Measurements from ENCODE around the gene ZNF358.

ZNF358 gene

GRCh38 chr19:7549429-7550148, 33.7 kb downstream of the ZNF358 start:
- H3K4me1 ChIP-seq (ENCODE audit: low read length) = peaks cover 3% of the 10 kb centered on the region; the same call in 1 of the 2 replicates
- no peaks in the 10 kb centered on the region for H4K20me1 ChIP-seq (ENCODE audit: insufficient read depth, low read length)
- TF ChIP-seq CTCF (IDR thresholded peaks at IDR 0.05; ENCODE audit: low read length) (no peak), EZH2phosphoT487 (IDR thresholded peaks at IDR 0.05; ENCODE audit: low read length) (no peak), EZH2 (optimal IDR thresholded peaks at IDR 0.05; ENCODE audit: low read depth, low read length) (no peak)
- no peaks in the 10 kb centered on the region for H3K79me2 ChIP-seq (ENCODE audit: low read length)
- no peaks in the 10 kb centered on the region for H3K9me2 ChIP-seq (replicated peaks; ENCODE audit: insufficient read depth, low read length)
- no peaks in the 10 kb centered on the region for H3K9me3 ChIP-seq (replicated peaks; ENCODE audit: insufficient read depth, low read length)
- no peak overlapping the region for H2AFZ ChIP-seq (ENCODE audit: low read length)
- no peaks in the 10 kb centered on the region for H3K36me3 ChIP-seq (replicated peaks; ENCODE audit: insufficient read depth, low read length)
- H3K4me2 ChIP-seq (ENCODE audit: low read depth, low read length) = no peak overlapping the region
- H3K27ac ChIP-seq (ENCODE audit: low read length) = no peak overlapping the region
- no peak overlapping the region for H3K4me3 ChIP-seq (ENCODE audit: low read length)
- DNase-seq = no peak
- H3F3A ChIP-seq (ENCODE audit: insufficient read depth, low read length) = no peaks in the 10 kb centered on the region
- no peak overlapping the region for H3K9ac ChIP-seq (ENCODE audit: low read length)
- H3K27me3 ChIP-seq (replicated peaks; ENCODE audit: insufficient read depth, low read length) = no peaks in the 10 kb centered on the region

DNA sequence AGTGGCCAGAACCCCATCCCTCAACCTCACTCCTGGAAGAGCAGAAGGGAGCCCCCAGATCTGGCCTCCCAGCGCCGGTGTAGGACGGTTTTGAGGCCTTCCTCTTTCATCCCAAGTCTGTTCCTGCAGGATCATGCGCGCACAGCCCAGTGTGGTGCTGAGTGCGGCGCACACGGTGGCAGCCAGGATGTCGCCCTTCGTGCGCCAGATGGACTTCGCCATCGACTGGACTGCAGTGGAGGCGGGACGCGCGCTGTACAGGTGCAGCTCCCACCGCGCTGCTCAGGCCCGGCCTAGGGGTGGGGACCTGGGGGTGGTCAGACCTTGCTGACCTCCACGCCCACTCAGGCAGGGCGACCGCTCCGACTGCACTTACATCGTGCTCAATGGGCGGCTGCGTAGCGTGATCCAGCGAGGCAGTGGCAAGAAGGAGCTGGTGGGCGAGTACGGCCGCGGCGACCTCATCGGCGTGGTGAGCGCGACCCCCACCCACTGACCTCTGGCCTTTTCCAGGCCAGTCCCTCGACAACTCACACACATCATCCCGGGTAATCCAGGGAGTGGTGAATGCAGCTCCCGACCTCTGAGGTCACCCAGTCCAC, 34.4 kb downstream of the ZNF358 start:
- Histone ChIP-seq H3K4me3 (ENCODE audit: low read length) (no peak overlapping the region), H2AFZ (ENCODE audit: low read length) (no peak overlapping the region), H4K20me1 (ENCODE audit: insufficient read depth, low read length) (no peaks in the 10 kb centered on the region), H3K36me3 (replicated peaks; ENCODE audit: insufficient read depth, low read length) (no peaks in the 10 kb centered on the region), H3K4me1 (ENCODE audit: low read length) (peaks cover 3% of the 10 kb centered on the region; the same call in 1 of the 2 replicates), H3K9me3 (replicated peaks; ENCODE audit: insufficient read depth, low read length) (no peaks in the 10 kb centered on the region), H3K79me2 (ENCODE audit: low read length) (no peaks in the 10 kb centered on the region), H3K9me2 (replicated peaks; ENCODE audit: insufficient read depth, low read length) (no peaks in the 10 kb centered on the region), H3K27ac (ENCODE audit: low read length) (no peak overlapping the region), H3K4me2 (ENCODE audit: low read depth, low read length) (0 out of 2 replicates have a peak overlapping the region, but pooled peaks have one; percentile 23), H3K27me3 (replicated peaks; ENCODE audit: insufficient read depth, low read length) (no peaks in the 10 kb centered on the region), H3F3A (ENCODE audit: insufficient read depth, low read length) (no peaks in the 10 kb centered on the region), H3K9ac (ENCODE audit: low read length) (no peak overlapping the region)
- TF ChIP-seq CTCF (IDR thresholded peaks at IDR 0.05; ENCODE audit: low read length) = no peak
- TF ChIP-seq EZH2phosphoT487 (IDR thresholded peaks at IDR 0.05; ENCODE audit: low read length) = no peak
- no peak for TF ChIP-seq EZH2 (optimal IDR thresholded peaks at IDR 0.05; ENCODE audit: low read depth, low read length)
- DNase-seq = no peak

GRCh38 chr19:7550987-7551761, 35.3 kb downstream of the ZNF358 start:
- TF ChIP-seq CTCF (IDR thresholded peaks at IDR 0.05; ENCODE audit: low read length) (no peak), EZH2phosphoT487 (IDR thresholded peaks at IDR 0.05; ENCODE audit: low read length) (no peak), EZH2 (optimal IDR thresholded peaks at IDR 0.05; ENCODE audit: low read depth, low read length) (no peak)
- peak overlapping the region; percentile 61; the same call in 1 of the 2 replicates for H2AFZ ChIP-seq (ENCODE audit: low read length)
- peaks cover 3% of the 10 kb centered on the region; the same call in 1 of the 2 replicates for H3K4me1 ChIP-seq (ENCODE audit: low read length)
- no peaks in the 10 kb centered on the region for H3K79me2 ChIP-seq (ENCODE audit: low read length)
- peak overlapping the region; percentile 31; the same call in 1 of the 2 replicates for H3K4me3 ChIP-seq (ENCODE audit: low read length)
- no peak overlapping the region for H3K27ac ChIP-seq (ENCODE audit: low read length)
- DNase-seq = peak; percentile 89
- H3K9ac ChIP-seq (ENCODE audit: low read length) = no peak overlapping the region
- no peaks in the 10 kb centered on the region for H3K27me3 ChIP-seq (replicated peaks; ENCODE audit: insufficient read depth, low read length)
- H3K4me2 ChIP-seq (ENCODE audit: low read depth, low read length) = peak overlapping the region; percentile 23; the same call in 1 of the 2 replicates
- no peaks in the 10 kb centered on the region for H3K36me3 ChIP-seq (replicated peaks; ENCODE audit: insufficient read depth, low read length)
- no peaks in the 10 kb centered on the region for H4K20me1 ChIP-seq (ENCODE audit: insufficient read depth, low read length)
- H3K9me2 ChIP-seq (replicated peaks; ENCODE audit: insufficient read depth, low read length) = no peaks in the 10 kb centered on the region
- H3F3A ChIP-seq (ENCODE audit: insufficient read depth, low read length) = no peaks in the 10 kb centered on the region
- no peaks in the 10 kb centered on the region for H3K9me3 ChIP-seq (replicated peaks; ENCODE audit: insufficient read depth, low read length)
